G401.6 (cell line): ENCODE measurements around the gene FSIP1.

Experiments used
- FAIRE-seq: peaks from 2 replicates; lab custom pipeline; 2012; peaks lifted over from hg19 to GRCh38; lab: Jason Lieb, UNC

Gene FSIP1

GRCh38 chr15:39618063-39618823, 164.4 kb downstream of the FSIP1 start:
- FAIRE-seq, result no peak

- no peak for FAIRE-seq
Observed at GRCh38 chr15:39616731-39617455, 165.7 kb downstream of the FSIP1 start.

- peak; percentile 8 for FAIRE-seq
Observed at GRCh38 chr15:39613861-39614260, 168.8 kb downstream of the FSIP1 start.

GRCh38 chr15:39613271-39613670, 169.4 kb downstream of the FSIP1 start:
- FAIRE-seq, result no peak

- FAIRE-seq, result no peak
Observed at GRCh38 chr15:39610665-39611064, 172.0 kb downstream of the FSIP1 start.

- FAIRE-seq, result no peak
Observed at GRCh38 chr15:39609166-39609916, 173.3 kb downstream of the FSIP1 start.

- FAIRE-seq, result no peak
Observed at GRCh38 chr15:39608185-39609139, 174.2 kb downstream of the FSIP1 start.

- no peak for FAIRE-seq
Observed at GRCh38 chr15:39605146-39605545, 177.5 kb downstream of the FSIP1 start.

GRCh38 chr15:39602143-39602542, 180.5 kb downstream of the FSIP1 start:
- no peak for FAIRE-seq

- FAIRE-seq, result no peak
Observed at GRCh38 chr15:39599871-39600270, 182.8 kb downstream of the FSIP1 start.

- no peak for FAIRE-seq
Observed at GRCh38 chr15:39598958-39599845, 183.4 kb downstream of the FSIP1 start.

GRCh38 chr15:39598186-39598850, 184.3 kb downstream of the FSIP1 start:
- no peak for FAIRE-seq

GRCh38 chr15:39597751-39598185, 184.9 kb downstream of the FSIP1 start:
- FAIRE-seq, result no peak

- FAIRE-seq, result no peak
Observed at GRCh38 chr15:39597336-39597735, 185.3 kb downstream of the FSIP1 start.

- FAIRE-seq, result no peak
Observed at GRCh38 chr15:39596358-39597051, 186.1 kb downstream of the FSIP1 start.

GRCh38 chr15:39595338-39596221, 187.1 kb downstream of the FSIP1 start:
- no peak for FAIRE-seq

GRCh38 chr15:39594446-39595337, 187.9 kb downstream of the FSIP1 start:
- FAIRE-seq, result no peak
